GM23338 (cell line): ENCODE measurements around the gene GPALPP1. TPM values are rescaled to one million over a fixed set of nuclear protein-coding genes. Genes with fewer than 3 reads are reported as not detected.

Experiments
- ATAC-seq: fragments of 200-7000 bp; cut with Tn5 transposase; 3 replicates; pipeline ENCODE4 v1.9.1; 2020
- DNase-seq: peaks from one replicate; pipeline ENCODE4 v3.0.0-alpha.2; 2015; ENCODE audit warnings: low spot score
- H2AFZ ChIP-seq: fragments of 200-600 bp; sonication (generic); 2 replicates; pipeline ENCODE4 v1.8.0; 2016; ENCODE audit warnings: antibody characterized with exemption, mild to moderate bottlenecking, moderate library complexity
- H3F3A ChIP-seq: fragments of 200-600 bp; sonication (generic); replicated peaks from 2 replicates; pipeline ENCODE4 v1.8.0; 2017; ENCODE audit warnings: antibody characterized with exemption, mixed run types, low read depth
- H3K27ac ChIP-seq: fragments of 200-600 bp; sonication (generic); 2 replicates; pipeline ENCODE4 v1.6.1; 2016; ENCODE audit warnings: low read depth
- H3K27me3 ChIP-seq: fragments of 200-600 bp; sonication (generic); 2 replicates; pipeline ENCODE4 v1.8.0; 2016; ENCODE audit warnings: mild to moderate bottlenecking, mixed run types, moderate library complexity; ENCODE audit not compliant: insufficient read depth
- H3K36me3 ChIP-seq: fragments of 200-600 bp; sonication (generic); 2 replicates; pipeline ENCODE4 v1.8.0; 2016; ENCODE audit warnings: mild to moderate bottlenecking; ENCODE audit not compliant: insufficient read depth
- H3K4me1 ChIP-seq: fragments of 200-600 bp; sonication (generic); 2 replicates; pipeline ENCODE4 v1.8.0; 2016; ENCODE audit warnings: mild to moderate bottlenecking, moderate library complexity; ENCODE audit not compliant: insufficient read depth
- H3K4me2 ChIP-seq: fragments of 200-600 bp; sonication (generic); 2 replicates; pipeline ENCODE4 v1.7.1; 2017; ENCODE audit warnings: mixed run types
- H3K4me3 ChIP-seq: fragments of 200-600 bp; sonication (generic); 2 replicates; pipeline ENCODE4 v1.6.1; 2016; ENCODE audit warnings: mixed run types
- H3K79me2 ChIP-seq: fragments of 200-600 bp; sonication (generic); replicated peaks from 2 replicates; pipeline ENCODE4 v1.8.0; 2017; ENCODE audit warnings: mild to moderate bottlenecking; ENCODE audit not compliant: insufficient read depth
- H3K9me2 ChIP-seq: fragments of 200-600 bp; sonication (generic); 2 replicates; pipeline ENCODE4 v1.8.0; 2017; ENCODE audit not compliant: insufficient read depth
- H4K20me1 ChIP-seq: fragments of 200-600 bp; sonication (generic); replicated peaks from 2 replicates; pipeline ENCODE4 v1.8.0; 2017; ENCODE audit warnings: mild to moderate bottlenecking; ENCODE audit not compliant: insufficient read depth
- H3K27ac Mint-ChIP-seq: 2 replicates; pipeline ENCODE4 v1.8.0; 2020; ENCODE audit warnings: inconsistent platforms, mild to moderate bottlenecking, moderate library complexity, mixed read lengths
- H3K27me3 Mint-ChIP-seq: 3 replicates; pipeline ENCODE4 v1.8.0; 2022; ENCODE audit warnings: low read depth, mild to moderate bottlenecking, moderate library complexity, mixed read lengths, inconsistent platforms; ENCODE audit not compliant: insufficient read depth, poor library complexity
- H3K36me3 Mint-ChIP-seq: 3 replicates; pipeline ENCODE4 v1.8.0; 2021; ENCODE audit warnings: low read depth, mild to moderate bottlenecking, inconsistent platforms, moderate library complexity, mixed read lengths
- H3K4me1 Mint-ChIP-seq: 3 replicates; pipeline ENCODE4 v1.8.0; 2020; ENCODE audit warnings: mild to moderate bottlenecking, inconsistent platforms, mixed read lengths
- H3K4me3 Mint-ChIP-seq: 3 replicates; pipeline ENCODE4 v1.8.0; 2021; ENCODE audit warnings: moderate library complexity, mild to moderate bottlenecking, inconsistent platforms, mixed read lengths
- H3K9me3 Mint-ChIP-seq: 3 replicates; pipeline ENCODE4 v1.8.0; 2020; ENCODE audit warnings: moderate library complexity, mild to moderate bottlenecking, inconsistent platforms, mixed read lengths
- CTCF ChIP-seq, 2 experiments: fragments of 200-600 bp in 1 of 2; sonication (generic) in 1 of 2; conservative IDR thresholded peaks; 2 replicates each; pipeline versions ENCODE4 v1.5.1 to v1.6.1; 2016 to 2017; ENCODE audit warnings: antibody characterized with exemption in 2 of 2, low read depth in 2 of 2, mild to moderate bottlenecking in 2 of 2, moderate library complexity in 1 of 2
- EZH2 ChIP-seq: fragments of 200-600 bp; sonication (generic); IDR thresholded peaks from one replicate; pipeline ENCODE4 v1.8.0; 2017; ENCODE audit warnings: antibody characterized with exemption, mild to moderate bottlenecking, low read depth; ENCODE audit not compliant: unreplicated experiment
- polyA plus RNA-seq: library from polyadenylated mRNA; unstranded; fragments of >200 nt; fragmentation: Nextera tagmentation; extraction: Ambion mirVana; gene quantifications from 2 replicates; pipeline ENCODE4 v1.2.1, GENCODE V29; 2016
- total RNA-seq: library from RNA; depleted of rRNA; stranded (reverse); fragments of >200 nt; shearing (Covaris generic); gene quantifications from 2 replicates; pipeline ENCODE4 v1.2.3, GENCODE V29; 2014
- TF ChIP-seq, protein P1 (sequence below): fragments of 250-450 bp; sonication (Bioruptor Pico); IDR thresholded peaks from 2 replicates; pipeline ENCODE4 v1.5.0; 2020; ENCODE audit warnings: mild to moderate bottlenecking, moderate library complexity

Gene GPALPP1
- total and polyA plus RNA-seq, 2 experiments from 2014 or later = 31.3 to 35.8 TPM

GRCh38 chr13:45055902-45056648 lies 66.7 kb downstream of the GPALPP1 start:
- Histone ChIP-seq H3K36me3 (no peaks in the 10 kb centered on the region), H3K4me2 (no peak overlapping the region), H3F3A (no peaks in the 10 kb centered on the region), H3K9me2 (no peaks in the 10 kb centered on the region), H3K4me3 (no peak overlapping the region), H3K4me1 (no peaks in the 10 kb centered on the region), H3K27me3 (no peaks in the 10 kb centered on the region), H3K79me2 (no peaks in the 10 kb centered on the region), H2AFZ (peak overlapping the region; percentile 95), H3K27ac (no peak overlapping the region), H4K20me1 (no peaks in the 10 kb centered on the region)
- H3K9me3 Mint-ChIP-seq = no peaks in the 10 kb centered on the region
- no peaks in the 10 kb centered on the region for H3K4me1 Mint-ChIP-seq
- no peaks in the 10 kb centered on the region for H3K36me3 Mint-ChIP-seq
- DNase-seq (no peak), ATAC-seq (peak; percentile 71)
- TF ChIP-seq, protein P1, sequence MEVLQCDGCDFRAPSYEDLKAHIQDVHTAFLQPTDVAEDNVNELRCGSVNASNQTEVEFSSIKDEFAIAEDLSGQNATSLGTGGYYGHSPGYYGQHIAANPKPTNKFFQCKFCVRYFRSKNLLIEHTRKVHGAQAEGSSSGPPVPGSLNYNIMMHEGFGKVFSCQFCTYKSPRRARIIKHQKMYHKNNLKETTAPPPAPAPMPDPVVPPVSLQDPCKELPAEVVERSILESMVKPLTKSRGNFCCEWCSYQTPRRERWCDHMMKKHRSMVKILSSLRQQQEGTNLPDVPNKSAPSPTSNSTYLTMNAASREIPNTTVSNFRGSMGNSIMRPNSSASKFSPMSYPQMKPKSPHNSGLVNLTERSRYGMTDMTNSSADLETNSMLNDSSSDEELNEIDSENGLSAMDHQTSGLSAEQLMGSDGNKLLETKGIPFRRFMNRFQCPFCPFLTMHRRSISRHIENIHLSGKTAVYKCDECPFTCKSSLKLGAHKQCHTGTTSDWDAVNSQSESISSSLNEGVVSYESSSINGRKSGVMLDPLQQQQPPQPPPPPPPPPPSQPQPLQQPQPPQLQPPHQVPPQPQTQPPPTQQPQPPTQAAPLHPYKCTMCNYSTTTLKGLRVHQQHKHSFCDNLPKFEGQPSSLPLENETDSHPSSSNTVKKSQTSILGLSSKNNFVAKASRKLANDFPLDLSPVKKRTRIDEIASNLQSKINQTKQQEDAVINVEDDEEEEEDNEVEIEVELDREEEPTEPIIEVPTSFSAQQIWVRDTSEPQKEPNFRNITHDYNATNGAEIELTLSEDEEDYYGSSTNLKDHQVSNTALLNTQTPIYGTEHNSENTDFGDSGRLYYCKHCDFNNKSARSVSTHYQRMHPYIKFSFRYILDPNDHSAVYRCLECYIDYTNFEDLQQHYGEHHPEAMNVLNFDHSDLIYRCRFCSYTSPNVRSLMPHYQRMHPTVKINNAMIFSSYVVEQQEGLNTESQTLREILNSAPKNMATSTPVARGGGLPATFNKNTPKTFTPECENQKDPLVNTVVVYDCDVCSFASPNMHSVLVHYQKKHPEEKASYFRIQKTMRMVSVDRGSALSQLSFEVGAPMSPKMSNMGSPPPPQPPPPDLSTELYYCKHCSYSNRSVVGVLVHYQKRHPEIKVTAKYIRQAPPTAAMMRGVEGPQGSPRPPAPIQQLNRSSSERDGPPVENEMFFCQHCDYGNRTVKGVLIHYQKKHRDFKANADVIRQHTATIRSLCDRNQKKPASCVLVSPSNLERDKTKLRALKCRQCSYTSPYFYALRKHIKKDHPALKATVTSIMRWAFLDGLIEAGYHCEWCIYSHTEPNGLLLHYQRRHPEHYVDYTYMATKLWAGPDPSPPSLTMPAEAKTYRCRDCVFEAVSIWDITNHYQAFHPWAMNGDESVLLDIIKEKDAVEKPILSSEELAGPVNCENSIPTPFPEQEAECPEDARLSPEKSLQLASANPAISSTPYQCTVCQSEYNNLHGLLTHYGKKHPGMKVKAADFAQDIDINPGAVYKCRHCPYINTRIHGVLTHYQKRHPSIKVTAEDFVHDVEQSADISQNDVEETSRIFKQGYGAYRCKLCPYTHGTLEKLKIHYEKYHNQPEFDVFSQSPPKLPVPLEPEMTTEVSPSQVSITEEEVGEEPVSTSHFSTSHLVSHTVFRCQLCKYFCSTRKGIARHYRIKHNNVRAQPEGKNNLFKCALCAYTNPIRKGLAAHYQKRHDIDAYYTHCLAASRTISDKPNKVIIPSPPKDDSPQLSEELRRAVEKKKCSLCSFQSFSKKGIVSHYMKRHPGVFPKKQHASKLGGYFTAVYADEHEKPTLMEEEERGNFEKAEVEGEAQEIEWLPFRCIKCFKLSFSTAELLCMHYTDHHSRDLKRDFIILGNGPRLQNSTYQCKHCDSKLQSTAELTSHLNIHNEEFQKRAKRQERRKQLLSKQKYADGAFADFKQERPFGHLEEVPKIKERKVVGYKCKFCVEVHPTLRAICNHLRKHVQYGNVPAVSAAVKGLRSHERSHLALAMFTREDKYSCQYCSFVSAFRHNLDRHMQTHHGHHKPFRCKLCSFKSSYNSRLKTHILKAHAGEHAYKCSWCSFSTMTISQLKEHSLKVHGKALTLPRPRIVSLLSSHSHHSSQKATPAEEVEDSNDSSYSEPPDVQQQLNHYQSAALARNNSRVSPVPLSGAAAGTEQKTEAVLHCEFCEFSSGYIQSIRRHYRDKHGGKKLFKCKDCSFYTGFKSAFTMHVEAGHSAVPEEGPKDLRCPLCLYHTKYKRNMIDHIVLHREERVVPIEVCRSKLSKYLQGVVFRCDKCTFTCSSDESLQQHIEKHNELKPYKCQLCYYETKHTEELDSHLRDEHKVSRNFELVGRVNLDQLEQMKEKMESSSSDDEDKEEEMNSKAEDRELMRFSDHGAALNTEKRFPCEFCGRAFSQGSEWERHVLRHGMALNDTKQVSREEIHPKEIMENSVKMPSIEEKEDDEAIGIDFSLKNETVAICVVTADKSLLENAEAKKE (CRISPR knock-in tag) = no peak
- TF ChIP-seq CTCF (conservative IDR thresholded peaks at IDR 0.05; ENCODE audit: low read depth in 2 of 2) = no peak
- no peak for TF ChIP-seq EZH2
- peaks cover 3% of the 10 kb centered on the region for H3K27me3 Mint-ChIP-seq
- no peak overlapping the region; the same call in 1 of the 2 replicates for H3K27ac Mint-ChIP-seq
- no peak overlapping the region; the same call in 2 of the 3 replicates for H3K4me3 Mint-ChIP-seq
